ENCODE measurements around the gene ILF3. TPM values are rescaled to one million over a fixed set of nuclear protein-coding genes. Genes with fewer than 3 reads are reported as not detected.
A peak's percentile ranks its signal among the peaks of the same experiment; 100 is the strongest.

The ILF3 gene
- total and polyA plus RNA-seq, 2 of the 13 experiments (the other 11 are each of a cell fraction or from before 2014, with no cell fraction given) = 120 to 173 TPM

DNA sequence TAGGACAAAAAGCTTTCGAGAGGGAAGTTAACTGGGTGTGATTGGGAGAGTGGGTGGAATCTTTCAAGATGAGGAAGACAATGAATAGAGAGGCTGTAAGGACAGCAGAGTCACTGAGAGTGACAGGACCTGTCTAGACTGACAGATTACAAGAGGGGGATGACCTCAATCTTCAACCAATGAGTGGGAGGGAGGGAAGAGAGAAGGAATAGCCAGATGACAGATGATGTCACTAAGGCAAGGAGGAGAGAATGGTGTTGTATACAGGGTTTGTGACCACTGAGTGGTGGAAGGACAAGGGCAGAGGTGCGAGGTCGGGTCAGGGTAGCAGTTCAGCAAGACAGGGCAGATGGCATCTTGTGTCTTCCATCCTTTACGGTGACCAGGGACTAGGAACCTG is 5.8 kb upstream of the ILF3 start:
- Histone ChIP-seq H3K4me3 (replicated peaks in 1 of 3; ENCODE audit: insufficient read depth in 1 of 3, low read depth in 2 of 3, low read length in 3 of 3) (no peak overlapping the region), H2AFZ (ENCODE audit: low read length) (no peak overlapping the region), H3K79me2 (ENCODE audit: insufficient read depth, low read length) (peaks cover 8% of the 10 kb centered on the region), H3K27ac (ENCODE audit: extremely low read length, insufficient read depth, low read length) (no peak overlapping the region), H4K20me1 (ENCODE audit: insufficient read depth, low read length) (no peaks in the 10 kb centered on the region), H3K9me3 (ENCODE audit: low read length) (no peaks in the 10 kb centered on the region), H3K27me3 (ENCODE audit: control insufficient read depth in 1 of 2, insufficient read depth in 2 of 2, low read length in 2 of 2) (no peaks in the 10 kb centered on the region; a peak in 1 of 5 replicates), H3K4me2 (ENCODE audit: low read depth, low read length) (no peak overlapping the region), H3K36me3 (replicated peaks in 1 of 2; ENCODE audit: control insufficient read depth in 1 of 2, insufficient read depth in 2 of 2, low read length in 2 of 2) (no peaks in the 10 kb centered on the region), H3K9ac (ENCODE audit: insufficient read depth, low read depth, low read length) (no peak overlapping the region), H3K4me1 (ENCODE audit: insufficient read depth, low read length) (peaks cover 55% of the 10 kb centered on the region)
- DNase-seq (ENCODE audit: low spot score) = no peak
- FAIRE-seq = no peak
- no peak for ATAC-seq
- CTCF ChIA-PET (ENCODE audit: low intra/inter-chr PET ratio, low total read pairs) = no interaction called here
- TF ChIP-seq ATF7 (IDR thresholded peaks at IDR 0.05) (peak; percentile 51), ATF7 (CRISPR knock-in tag; IDR thresholded peaks at IDR 0.05) (no peak), MTA1 (CRISPR knock-in tag; IDR thresholded peaks at IDR 0.05; ENCODE audit: borderline replicate concordance) (no peak), CREB1 (IDR thresholded peaks at IDR 0.05) (peak; percentile 56; the same call in 1 of the 2 replicates), CREB1 (CRISPR knock-in tag; IDR thresholded peaks at IDR 0.05) (no peak)
- WGBS (ENCODE audit: low lambda C conversion rate) = 74% methylated on average over 4 of the region's 4 CpGs
- POLR2A ChIA-PET = interaction anchor here (2.1 kb wide), 1 partner anchor 67 kb away, joined by 6 read pairs; no protein-coding TSS in a partner anchor
- intact Hi-C loops (cut with micrococcal nuclease; ENCODE audit: unreplicated experiment) = no loop called here
- BruUV-seq (replicated peaks) = no TSS peak
- in situ Hi-C loops (cut with HindIII; ENCODE audit: extremely low pct_ligation_motif_present, low pct_unique_long_range_greater_than_20kb) = no loop called here

DNA sequence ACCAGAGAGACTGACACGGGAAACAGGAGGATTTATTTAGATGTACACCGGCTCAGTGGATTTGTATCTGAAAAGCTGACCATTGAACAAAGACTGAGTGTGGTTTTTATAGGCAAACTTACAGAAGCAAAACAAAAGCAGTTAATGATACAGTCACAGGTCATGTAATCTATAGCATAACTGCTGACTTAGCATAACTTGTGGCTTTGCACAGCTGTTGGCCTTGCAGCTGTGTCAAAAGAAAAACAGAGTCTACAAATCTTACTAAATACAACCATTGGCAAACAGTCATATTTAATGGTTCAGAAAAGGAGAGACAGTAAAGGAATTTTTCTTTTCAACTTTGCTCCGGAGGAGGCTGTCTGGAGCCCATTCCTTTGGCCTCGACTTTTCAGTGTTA is 2.3 kb upstream of the ILF3 start:
- ATAC-seq = no peak
- peaks cover 32% of the 10 kb centered on the region for H3K79me2 ChIP-seq (ENCODE audit: insufficient read depth, low read length)
- peak overlapping the region; percentile 84; the same call in 1 of the 2 replicates for H3K4me2 ChIP-seq (ENCODE audit: low read depth, low read length)
- 0 out of 2 replicates have a peak, but pooled peaks have one; percentile 38 for TF ChIP-seq RBFOX2 (IDR thresholded peaks at IDR 0.05; ENCODE audit: low read depth, low read length)
- no peak for TF ChIP-seq ZBTB40 (IDR thresholded peaks at IDR 0.05)
- no peak for TF ChIP-seq ZBTB40 (CRISPR knock-in tag; IDR thresholded peaks at IDR 0.05)
- peak; percentile 100 for TF ChIP-seq MAFF (IDR thresholded peaks at IDR 0.05; ENCODE audit: low read depth, low read length)
- TF ChIP-seq MAFK (conservative IDR thresholded peaks at IDR 0.05 in 1 of 2, IDR thresholded peaks at IDR 0.05 in 1 of 2; ENCODE audit: low read length in 2 of 2) = peak; percentile 99 to 100
- TF ChIP-seq MAFG (CRISPR knock-in tag; IDR thresholded peaks at IDR 0.05) = peak; percentile 65; the same call in 1 of the 2 replicates

More for the DNA sequence above, 2.3 kb upstream of the ILF3 start:
- FAIRE-seq (no peak), DNase-seq (ENCODE audit: low spot score) (no peak)
- peaks cover 20% of the 10 kb centered on the region for H4K20me1 ChIP-seq (ENCODE audit: insufficient read depth, low read length)
- BruUV-seq (replicated peaks) = no TSS peak
- ChIA-PET CTCF (ENCODE audit: low intra/inter-chr PET ratio, low total read pairs) (no interaction called here), POLR2A (interaction anchor here (1.2 to 2.4 kb wide), 3 partner anchors 50 to 74 kb away, joined by 3 to 10 read pairs (median 5); partner anchors contain the start of gene QTRT1)
- no peak overlapping the region for H3K9ac ChIP-seq (ENCODE audit: insufficient read depth, low read depth, low read length)
- H3K4me1 ChIP-seq (ENCODE audit: insufficient read depth, low read length) = peaks cover 31% of the 10 kb centered on the region
- H3K36me3 ChIP-seq (replicated peaks in 1 of 2; ENCODE audit: control insufficient read depth in 1 of 2, insufficient read depth in 2 of 2, low read length in 2 of 2) = peaks cover 0 to under 1% of the 10 kb centered on the region in 2 experiments; a peak in 2 of 5 replicates
- H3K4me3 ChIP-seq (replicated peaks in 1 of 3; ENCODE audit: insufficient read depth in 1 of 3, low read depth in 2 of 3, low read length in 3 of 3) = no peak overlapping the region
- in situ Hi-C loops (cut with HindIII; ENCODE audit: extremely low pct_ligation_motif_present, low pct_unique_long_range_greater_than_20kb) = no loop called here
- no peaks in the 10 kb centered on the region for H3K9me3 ChIP-seq (ENCODE audit: low read length)
- no peak overlapping the region for H2AFZ ChIP-seq (ENCODE audit: low read length)
- no peaks in the 10 kb centered on the region; a peak in 1 of 5 replicates for H3K27me3 ChIP-seq (ENCODE audit: control insufficient read depth in 1 of 2, insufficient read depth in 2 of 2, low read length in 2 of 2)
- WGBS (ENCODE audit: low lambda C conversion rate) = 86% methylated on average over 4 of the region's 4 CpGs
- intact Hi-C loops (cut with micrococcal nuclease; ENCODE audit: unreplicated experiment) = no loop called here
- no peak overlapping the region for H3K27ac ChIP-seq (ENCODE audit: extremely low read length, insufficient read depth, low read length)

All from HepG2 (cell line).